Kidney (tissue), 14 donors: Measurements from ENCODE around the gene REXO4. TPM values are rescaled to one million over a fixed set of nuclear protein-coding genes. Genes with fewer than 3 reads are reported as not detected.

Experiments used
- DNase-seq, 5 donors: peaks; one replicate each; pipeline ENCODE4 v3.0.0-alpha.2; 2013 to 2020
- FAIRE-seq: peaks from 2 replicates; lab custom pipeline; 2012; peaks lifted over from hg19 to GRCh38; lab: Jason Lieb, UNC
- H3K27ac ChIP-seq, 2 donors: one replicate each; pipeline ENCODE4 v1.7.0; 2013; ENCODE audit warnings: low read depth in 2 of 2, low read length in 2 of 2, inconsistent platforms in 1 of 2
- H3K27me3 ChIP-seq: one replicate; pipeline ENCODE4 v1.7.1; 2013; ENCODE audit warnings: low read length, inconsistent platforms; ENCODE audit not compliant: control insufficient read depth, insufficient read depth
- H3K36me3 ChIP-seq, 3 donors: one replicate each; pipeline versions ENCODE4 v1.7.0 to v1.7.1; 2013; ENCODE audit warnings: low read length in 3 of 3, control low read depth in 1 of 3, inconsistent platforms in 1 of 3; ENCODE audit not compliant: insufficient read depth in 3 of 3, control insufficient read depth in 2 of 3
- H3K4me1 ChIP-seq, 3 donors: one replicate each; pipeline versions ENCODE4 v1.7.0 to v1.7.1; 2013; ENCODE audit warnings: low read length in 3 of 3, inconsistent platforms in 1 of 3, low read depth in 1 of 3; ENCODE audit not compliant: control insufficient read depth in 2 of 3, insufficient read depth in 2 of 3
- H3K4me3 ChIP-seq, 3 donors: one replicate each; pipeline versions ENCODE4 v1.7.0 to v1.8.1; 2013; ENCODE audit warnings: low read length in 3 of 3, control low read depth in 1 of 3, inconsistent platforms in 1 of 3
- H3K9ac ChIP-seq, 3 donors: one replicate each; pipeline versions ENCODE4 v1.7.0 to v1.7.1; 2013; ENCODE audit warnings: low read length in 3 of 3, control low read depth in 1 of 3, inconsistent platforms in 1 of 3
- H3K9me3 ChIP-seq, 3 donors: one replicate each; pipeline versions ENCODE4 v1.7.0 to v1.7.1; 2013; ENCODE audit warnings: low read length in 3 of 3, control low read depth in 1 of 3, inconsistent platforms in 1 of 3; ENCODE audit not compliant: control insufficient read depth in 2 of 3, insufficient read depth in 1 of 3
- CTCF ChIP-seq: IDR thresholded peaks from 3 replicates; pipeline ENCODE4 v1.5.1; 2012; ENCODE audit warnings: mild to moderate bottlenecking, moderate library complexity, borderline replicate concordance; ENCODE audit not compliant: insufficient read depth; ENCODE audit errors: extremely low read depth
- intact Hi-C: fragments of 100-400 bp; cut with DNase I; formaldehyde crosslinking; loops from one replicate; pipeline ENCODE4 v1.11.1; 2022
- polyA plus RNA-seq: library from polyadenylated mRNA; stranded (reverse); fragments of 350-450 nt; fragmentation: Illumina TruSeq; extraction: RNeasy Lipid Tissue Mini Kit (QIAGEN cat#74804); gene quantifications from one replicate; pipeline ENCODE4 v1.2.3, GENCODE V29; 2014; ENCODE audit warnings: low read depth, low replicate concordance; ENCODE audit not compliant: insufficient read depth
- total RNA-seq: library from RNA; stranded (reverse); fragmentation: NEBNext Ultra II Directional; extraction: Animal tissue kit (Norgen Biotek cat#: 25700); gene quantifications from one replicate; pipeline ENCODE4 v1.2.1, GENCODE V29; 2021
- donor health status: control.
- donor health status: control.
- donor health status: control.
- donor health status: control.
- donor health status: control.
- donor health status: DM: yes; HTN: yes; CAD: no.
- donor health status: Normal renal cell carcinoma (clear cell type).

The REXO4 gene
- total and polyA plus RNA-seq, 2 donors from 2014 or later, result 17.5 to 18.6 TPM

DNA sequence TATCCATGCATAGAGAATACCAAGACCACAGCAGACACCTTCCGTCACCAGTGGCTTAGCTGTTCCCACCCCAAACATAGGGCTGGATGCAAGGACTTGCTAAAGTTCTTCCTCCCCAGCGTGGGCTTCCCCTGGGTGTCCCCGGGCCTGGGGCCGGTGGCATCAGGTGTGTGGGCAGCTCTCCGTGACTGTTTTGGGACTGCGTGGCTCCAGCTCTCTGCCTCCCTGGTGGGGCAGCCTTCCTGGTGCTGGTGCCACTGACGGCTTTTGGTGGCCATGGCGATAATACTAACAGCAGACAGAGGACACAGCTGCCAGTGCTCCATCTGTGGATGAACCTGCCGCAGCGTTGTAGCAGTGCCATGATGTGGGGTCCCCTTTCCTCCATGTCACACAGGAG, 46.8 kb upstream of the REXO4 start:
- peaks cover 0 to 20% (median 6%) of the 10 kb centered on the region in 3 donors for H3K4me1 ChIP-seq
- FAIRE-seq, result no peak
- no peak overlapping the region for H3K9ac ChIP-seq
- no peak overlapping the region for H3K27ac ChIP-seq
- no peak for DNase-seq
- TF ChIP-seq CTCF, result no peak
- intact Hi-C loops, result no loop called here
- no peaks in the 10 kb centered on the region for H3K27me3 ChIP-seq
- H3K36me3 ChIP-seq, result peaks cover 0 to 15% (median 0%) of the 10 kb centered on the region in 3 donors
- H3K4me3 ChIP-seq, result no peak overlapping the region
- no peaks in the 10 kb centered on the region for H3K9me3 ChIP-seq

GRCh38 chr9:133463864-133464615, 46.2 kb upstream of the REXO4 start:
- DNase-seq (peak in 1 of 5 donors; percentile 40), FAIRE-seq (no peak)
- peaks cover 0 to 15% (median 0%) of the 10 kb centered on the region in 3 donors for H3K36me3 ChIP-seq
- H3K27ac ChIP-seq, result no peak overlapping the region
- intact Hi-C loops, result no loop called here
- no peak overlapping the region for H3K4me3 ChIP-seq
- no peaks in the 10 kb centered on the region for H3K9me3 ChIP-seq
- H3K9ac ChIP-seq, result no peak overlapping the region
- no peaks in the 10 kb centered on the region for H3K27me3 ChIP-seq
- peaks cover 0 to 20% (median 6%) of the 10 kb centered on the region in 3 donors for H3K4me1 ChIP-seq
- TF ChIP-seq CTCF, result no peak

DNA sequence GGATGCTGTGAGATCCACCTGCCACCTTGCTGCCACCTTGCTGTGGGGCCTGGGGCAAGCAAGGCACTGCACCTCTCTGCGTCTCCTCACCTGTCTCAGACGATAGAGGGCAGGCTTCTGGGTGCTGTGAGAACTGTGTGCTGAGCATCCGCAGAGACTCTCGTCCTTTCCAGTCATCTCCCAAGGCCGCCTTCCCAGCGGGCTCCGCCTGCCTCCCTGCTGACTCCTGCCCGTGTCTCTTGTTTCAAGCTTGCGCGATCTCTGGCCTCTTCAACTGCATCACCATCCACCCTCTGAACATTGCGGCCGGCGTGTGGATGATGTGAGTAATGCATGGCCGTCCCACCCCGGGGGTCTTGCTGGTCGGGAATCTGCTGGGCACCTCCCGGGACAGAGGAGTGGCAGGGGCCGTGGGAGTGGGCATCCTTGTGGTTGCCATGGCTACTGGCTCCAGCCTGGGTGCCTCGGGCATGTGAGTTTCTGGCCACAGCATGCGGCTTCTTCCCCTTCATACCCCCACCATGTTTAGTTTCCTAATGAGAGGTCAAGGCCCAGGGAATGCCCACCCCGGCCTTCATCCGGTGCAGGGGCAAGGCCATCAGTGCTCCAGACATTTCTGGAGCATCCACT, 45.5 kb upstream of the REXO4 start:
- Histone ChIP-seq H3K36me3 (peaks cover 0 to 12% (median 0%) of the 10 kb centered on the region in 3 donors), H3K9me3 (no peaks in the 10 kb centered on the region), H3K4me3 (no peak overlapping the region), H3K27me3 (no peaks in the 10 kb centered on the region), H3K9ac (no peak overlapping the region), H3K27ac (no peak overlapping the region), H3K4me1 (peaks cover 0 to 20% (median 6%) of the 10 kb centered on the region in 3 donors)
- FAIRE-seq, result no peak
- intact Hi-C loops, result no loop called here
- peak; percentile 1 for TF ChIP-seq CTCF
- DNase-seq, result no peak
